ENCODE data around the gene WDR19. TPM values are rescaled to one million over a fixed set of nuclear protein-coding genes. Genes with fewer than 3 reads are reported as not detected.
"Not testable (repeated sequence)": the region's sequence is repeated elsewhere in the genome, so short reads cannot be mapped to it uniquely, and the experiment has no call there.

Gene WDR19
- total and polyA plus RNA-seq, 2 donors from 2014 or later = 21.4 to 42.5 TPM

DNA sequence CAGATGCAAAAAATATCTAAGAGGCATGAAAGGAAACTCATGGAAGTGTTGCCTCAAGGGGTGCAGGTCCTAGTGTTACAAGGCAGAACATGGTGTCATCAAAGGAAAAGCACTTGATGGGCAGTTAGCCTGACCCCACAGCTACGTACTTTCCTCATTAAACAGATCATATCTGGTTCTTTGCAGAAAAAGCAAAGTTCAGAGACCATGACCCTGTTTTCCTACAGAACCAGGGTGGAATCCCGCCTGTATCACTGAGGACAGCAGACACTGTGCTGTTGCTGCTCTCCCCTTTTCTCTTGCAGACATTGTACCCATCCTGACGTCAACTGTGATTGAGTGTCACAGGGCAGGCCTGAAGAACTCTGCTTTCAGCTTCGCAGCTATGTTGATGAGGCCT is 92.2 kb downstream of the WDR19 start:
- Histone ChIP-seq H3K27me3 (ENCODE audit: control insufficient read depth, insufficient read depth, low read length) (no peaks in the 10 kb centered on the region), H3K27ac (ENCODE audit: low read depth in 2 of 2, low read length in 2 of 2) (no peak overlapping the region), H3K4me3 (ENCODE audit: low read length in 3 of 3) (no peak overlapping the region), H3K9me3 (ENCODE audit: control insufficient read depth in 2 of 3, insufficient read depth in 1 of 3, low read length in 3 of 3) (no peaks in the 10 kb centered on the region), H3K4me1 (ENCODE audit: control insufficient read depth in 2 of 3, insufficient read depth in 2 of 3, low read depth in 1 of 3, low read length in 3 of 3) (no peaks in the 10 kb centered on the region), H3K9ac (ENCODE audit: low read length in 3 of 3) (no peak overlapping the region), H3K36me3 (ENCODE audit: control insufficient read depth in 2 of 3, insufficient read depth in 3 of 3, low read length in 3 of 3) (peaks cover 7 to 39% (median 37%) of the 10 kb centered on the region in 3 donors)
- TF ChIP-seq, protein P1, sequence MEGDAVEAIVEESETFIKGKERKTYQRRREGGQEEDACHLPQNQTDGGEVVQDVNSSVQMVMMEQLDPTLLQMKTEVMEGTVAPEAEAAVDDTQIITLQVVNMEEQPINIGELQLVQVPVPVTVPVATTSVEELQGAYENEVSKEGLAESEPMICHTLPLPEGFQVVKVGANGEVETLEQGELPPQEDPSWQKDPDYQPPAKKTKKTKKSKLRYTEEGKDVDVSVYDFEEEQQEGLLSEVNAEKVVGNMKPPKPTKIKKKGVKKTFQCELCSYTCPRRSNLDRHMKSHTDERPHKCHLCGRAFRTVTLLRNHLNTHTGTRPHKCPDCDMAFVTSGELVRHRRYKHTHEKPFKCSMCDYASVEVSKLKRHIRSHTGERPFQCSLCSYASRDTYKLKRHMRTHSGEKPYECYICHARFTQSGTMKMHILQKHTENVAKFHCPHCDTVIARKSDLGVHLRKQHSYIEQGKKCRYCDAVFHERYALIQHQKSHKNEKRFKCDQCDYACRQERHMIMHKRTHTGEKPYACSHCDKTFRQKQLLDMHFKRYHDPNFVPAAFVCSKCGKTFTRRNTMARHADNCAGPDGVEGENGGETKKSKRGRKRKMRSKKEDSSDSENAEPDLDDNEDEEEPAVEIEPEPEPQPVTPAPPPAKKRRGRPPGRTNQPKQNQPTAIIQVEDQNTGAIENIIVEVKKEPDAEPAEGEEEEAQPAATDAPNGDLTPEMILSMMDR (IDR thresholded peaks at IDR 0.05; ENCODE audit: borderline replicate concordance, extremely low read depth, insufficient read depth) = no peak
- FAIRE-seq (no peak), DNase-seq (no peak)
- intact Hi-C loops (cut with DNase I) = no loop called here

DNA sequence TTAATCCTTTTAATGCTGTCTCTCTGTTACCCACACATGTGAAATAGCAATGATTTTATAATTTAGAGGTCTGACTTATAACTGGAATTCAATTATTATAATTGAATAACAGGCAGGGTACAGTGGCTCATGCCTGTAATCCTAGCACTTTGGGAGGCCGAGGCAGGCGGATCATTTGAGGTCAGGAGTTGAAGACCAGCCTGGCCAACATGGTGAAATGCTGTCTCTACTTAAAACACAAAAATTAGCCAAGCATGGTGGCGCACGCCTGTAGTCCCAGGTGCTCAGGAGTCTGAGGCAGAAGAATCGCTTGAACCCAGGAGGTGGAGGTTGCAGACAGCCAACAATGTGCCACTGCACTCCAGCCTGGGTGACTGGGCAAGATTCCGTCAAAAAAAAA is 95.3 kb downstream of the WDR19 start:
- FAIRE-seq; H3K4me3 ChIP-seq (ENCODE audit: low read length in 3 of 3); intact Hi-C loops (cut with DNase I); DNase-seq; H3K27me3 ChIP-seq (ENCODE audit: control insufficient read depth, insufficient read depth, low read length); H3K9me3 ChIP-seq (ENCODE audit: control insufficient read depth in 2 of 3, insufficient read depth in 1 of 3, low read length in 3 of 3); H3K4me1 ChIP-seq (ENCODE audit: control insufficient read depth in 2 of 3, insufficient read depth in 2 of 3, low read depth in 1 of 3, low read length in 3 of 3); H3K27ac ChIP-seq (ENCODE audit: low read depth in 2 of 2, low read length in 2 of 2); H3K9ac ChIP-seq (ENCODE audit: low read length in 3 of 3): not testable (repeated sequence)
- peaks cover 11 to 29% (median 28%) of the 10 kb centered on the region in 3 donors for H3K36me3 ChIP-seq (ENCODE audit: control insufficient read depth in 2 of 3, insufficient read depth in 3 of 3, low read length in 3 of 3)

DNA sequence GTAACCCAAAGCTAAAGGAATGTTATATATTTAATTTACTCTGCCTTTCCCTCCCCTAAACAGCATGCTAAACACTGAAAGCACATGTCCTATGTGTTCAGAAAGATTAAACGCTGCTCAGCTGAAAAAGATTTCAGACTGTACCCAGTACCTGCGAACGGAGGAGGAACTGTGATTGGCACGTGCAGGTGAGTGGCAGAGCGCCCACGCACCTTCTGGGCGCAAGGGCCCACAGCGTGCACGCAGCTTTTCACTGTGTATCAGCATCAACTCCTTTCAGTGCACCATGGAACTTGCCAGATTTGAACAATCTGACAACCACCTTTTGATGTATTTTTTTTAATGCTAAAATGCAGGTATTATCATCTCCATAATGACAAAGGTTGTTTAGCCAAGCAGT is 96.1 kb downstream of the WDR19 start:
- no peak for DNase-seq
- Histone ChIP-seq H3K9ac (ENCODE audit: low read length in 3 of 3) (no peak overlapping the region), H3K4me1 (ENCODE audit: control insufficient read depth in 2 of 3, insufficient read depth in 2 of 3, low read depth in 1 of 3, low read length in 3 of 3) (no peaks in the 10 kb centered on the region), H3K9me3 (ENCODE audit: control insufficient read depth in 2 of 3, insufficient read depth in 1 of 3, low read length in 3 of 3) (peaks cover 0 to 3% (median 0%) of the 10 kb centered on the region in 3 donors), H3K27me3 (ENCODE audit: control insufficient read depth, insufficient read depth, low read length) (no peaks in the 10 kb centered on the region), H3K4me3 (ENCODE audit: low read length in 3 of 3) (no peak overlapping the region), H3K36me3 (ENCODE audit: control insufficient read depth in 2 of 3, insufficient read depth in 3 of 3, low read length in 3 of 3) (peaks cover 9 to 24% (median 20%) of the 10 kb centered on the region in 3 donors), H3K27ac (ENCODE audit: low read depth in 2 of 2, low read length in 2 of 2) (no peak overlapping the region)
- no peak for FAIRE-seq
- intact Hi-C loops (cut with DNase I) = no loop called here
- TF ChIP-seq, protein P1 (IDR thresholded peaks at IDR 0.05; ENCODE audit: borderline replicate concordance, extremely low read depth, insufficient read depth) = no peak

DNA sequence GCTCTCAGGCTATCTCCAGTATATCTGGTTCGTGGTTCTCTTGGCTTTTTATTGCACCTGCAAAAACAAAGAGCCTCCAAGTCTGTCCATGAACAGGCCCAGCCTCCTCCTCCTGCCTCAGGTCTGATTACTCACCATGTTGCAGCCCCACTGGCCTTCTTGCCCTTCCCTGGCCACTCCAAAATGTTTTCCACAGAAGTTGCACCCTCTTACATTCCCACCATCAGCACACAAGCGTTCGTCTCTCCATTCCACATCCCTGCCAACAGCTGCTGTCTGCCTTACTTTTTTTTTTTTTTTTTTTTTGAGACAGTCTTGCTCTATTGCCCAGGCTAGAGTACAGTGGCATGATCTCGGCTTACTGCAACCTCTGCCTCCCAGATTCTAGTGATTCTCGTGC is 97.1 kb downstream of the WDR19 start:
- Histone ChIP-seq H3K4me3 (ENCODE audit: low read length in 3 of 3) (no peak overlapping the region), H3K27ac (ENCODE audit: low read depth in 2 of 2, low read length in 2 of 2) (no peak overlapping the region), H3K27me3 (ENCODE audit: control insufficient read depth, insufficient read depth, low read length) (no peaks in the 10 kb centered on the region), H3K9ac (ENCODE audit: low read length in 3 of 3) (no peak overlapping the region), H3K36me3 (ENCODE audit: control insufficient read depth in 2 of 3, insufficient read depth in 3 of 3, low read length in 3 of 3) (peaks cover 9 to 22% (median 17%) of the 10 kb centered on the region in 3 donors), H3K9me3 (ENCODE audit: control insufficient read depth in 2 of 3, insufficient read depth in 1 of 3, low read length in 3 of 3) (peaks cover 0 to 3% (median 0%) of the 10 kb centered on the region in 3 donors), H3K4me1 (ENCODE audit: control insufficient read depth in 2 of 3, insufficient read depth in 2 of 3, low read depth in 1 of 3, low read length in 3 of 3) (no peaks in the 10 kb centered on the region)
- DNase-seq (no peak), FAIRE-seq (no peak)
- TF ChIP-seq, protein P1 (IDR thresholded peaks at IDR 0.05; ENCODE audit: borderline replicate concordance, extremely low read depth, insufficient read depth) = no peak
- intact Hi-C loops (cut with DNase I) = no loop called here
